Midbrain (tissue), 1 donor: ENCODE results near the gene GUCY2C.

Source experiments
- DNase-seq: peaks from one replicate; lab custom pipeline; 2025; lab: John Stamatoyannopoulos, UW

The GUCY2C gene

DNA sequence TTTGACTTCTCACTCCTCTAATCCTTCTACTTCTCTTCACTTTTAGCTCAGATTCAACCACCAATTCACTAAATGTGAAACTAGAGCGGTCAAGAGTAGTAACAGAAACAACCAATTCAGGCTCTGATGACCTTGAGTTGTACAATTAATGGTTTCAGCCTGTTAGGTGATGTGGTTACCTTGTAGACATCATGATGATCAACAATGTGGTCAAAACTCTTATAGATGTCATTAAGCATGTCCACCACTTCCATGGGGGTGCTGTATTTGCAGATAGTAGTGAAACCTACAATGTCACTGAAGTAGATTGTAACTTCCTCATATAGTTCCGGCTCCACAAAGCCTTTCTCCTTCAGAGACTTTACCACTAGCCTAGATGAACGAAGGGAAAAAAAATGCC, 74.6 kb downstream of the GUCY2C start:
- no peak for DNase-seq

DNA sequence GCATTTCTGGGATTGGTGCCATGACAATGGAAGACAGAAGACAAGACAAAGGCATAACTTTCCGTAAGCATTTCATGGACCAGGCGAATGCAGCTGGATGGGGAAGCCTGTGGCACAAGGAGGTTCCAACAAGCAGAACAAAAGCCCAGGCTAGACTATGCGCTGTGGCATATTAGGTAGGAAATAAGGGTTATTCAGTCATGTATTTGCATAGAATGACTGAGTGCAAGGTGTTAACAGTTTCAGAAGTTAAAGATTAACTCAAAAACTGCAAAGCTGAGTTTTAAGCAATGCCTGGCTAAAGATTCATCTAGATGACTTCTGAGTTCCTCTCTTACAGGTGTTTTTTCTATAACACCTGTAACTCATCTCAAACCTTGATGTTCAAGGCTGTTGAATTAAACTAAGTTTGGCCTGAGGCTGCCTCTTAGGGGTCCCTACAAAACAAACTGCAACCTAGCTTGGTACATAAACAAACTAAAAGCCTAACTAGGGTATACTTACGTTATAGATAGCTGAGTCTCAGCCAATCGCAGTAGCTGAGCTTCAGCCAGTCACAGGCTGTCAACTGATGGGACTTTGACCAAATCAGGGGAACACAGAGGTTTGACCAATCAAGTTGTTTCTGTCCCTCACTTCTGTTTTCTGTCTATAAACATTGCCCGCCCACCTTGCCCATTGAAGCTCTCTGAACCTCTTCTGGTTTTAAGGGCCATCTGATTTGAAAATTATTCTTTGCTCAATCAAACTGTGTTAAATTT, 76.5 kb downstream of the GUCY2C start:
- no peak for DNase-seq

DNA sequence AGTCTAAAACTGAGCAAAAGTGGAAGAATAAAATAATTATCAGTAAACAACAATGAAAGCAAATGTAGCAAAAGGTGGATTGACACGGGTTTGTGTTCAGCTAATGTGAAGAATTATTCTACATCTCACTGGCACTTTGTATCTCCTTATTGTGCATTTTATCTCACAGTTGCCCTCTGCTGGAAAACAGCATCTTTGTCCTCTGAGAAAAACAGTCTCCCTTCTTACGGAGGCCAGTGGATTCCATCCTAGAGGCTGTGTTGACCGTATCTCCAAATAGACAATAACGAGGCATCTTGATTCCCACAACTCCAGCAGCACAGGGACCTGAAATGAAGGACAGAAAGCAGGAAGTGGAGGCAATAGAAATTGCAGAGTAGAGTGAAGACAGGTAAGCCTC, 77.4 kb downstream of the GUCY2C start:
- DNase-seq, result no peak

DNA sequence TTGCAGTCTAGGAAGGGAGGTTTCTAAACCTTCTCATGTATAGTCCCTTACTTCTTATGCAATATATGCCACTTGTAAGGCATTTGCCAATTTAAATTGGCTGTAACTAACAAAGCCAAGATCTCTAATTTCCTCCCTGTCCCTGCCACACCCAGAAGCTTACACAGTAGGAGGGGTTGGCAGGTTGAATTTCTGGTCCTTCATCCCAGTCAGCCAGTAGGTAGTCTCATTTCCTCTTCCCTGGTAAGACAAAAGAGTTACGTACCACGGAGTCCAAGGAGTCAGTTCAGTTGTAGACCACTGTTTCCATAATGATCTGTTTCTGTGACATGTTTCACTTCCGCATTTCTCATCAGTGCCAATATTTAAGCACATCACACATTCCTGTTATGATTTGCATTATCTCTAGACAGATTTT, 81.7 kb downstream of the GUCY2C start:
- DNase-seq, result no peak

DNA sequence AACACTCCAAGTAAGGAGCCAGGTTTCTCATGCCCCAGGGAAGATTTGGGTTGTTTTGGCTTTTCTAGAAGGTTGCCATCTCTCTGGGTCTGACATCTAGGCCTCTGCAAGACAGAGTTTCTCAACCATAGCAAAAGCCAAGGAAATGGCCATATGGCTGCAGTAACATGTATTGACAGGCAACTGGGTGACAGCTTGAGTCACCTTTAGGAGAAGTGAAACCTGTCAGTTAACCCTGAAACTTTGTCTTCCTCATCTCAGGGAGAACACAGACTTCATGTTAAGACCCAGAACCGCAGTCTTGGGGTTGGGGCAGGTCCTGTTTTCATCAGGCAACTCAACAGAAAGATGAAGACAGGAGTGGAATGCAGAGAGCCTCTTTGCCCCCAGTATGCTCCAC, 82.7 kb downstream of the GUCY2C start:
- DNase-seq, result no peak

DNA sequence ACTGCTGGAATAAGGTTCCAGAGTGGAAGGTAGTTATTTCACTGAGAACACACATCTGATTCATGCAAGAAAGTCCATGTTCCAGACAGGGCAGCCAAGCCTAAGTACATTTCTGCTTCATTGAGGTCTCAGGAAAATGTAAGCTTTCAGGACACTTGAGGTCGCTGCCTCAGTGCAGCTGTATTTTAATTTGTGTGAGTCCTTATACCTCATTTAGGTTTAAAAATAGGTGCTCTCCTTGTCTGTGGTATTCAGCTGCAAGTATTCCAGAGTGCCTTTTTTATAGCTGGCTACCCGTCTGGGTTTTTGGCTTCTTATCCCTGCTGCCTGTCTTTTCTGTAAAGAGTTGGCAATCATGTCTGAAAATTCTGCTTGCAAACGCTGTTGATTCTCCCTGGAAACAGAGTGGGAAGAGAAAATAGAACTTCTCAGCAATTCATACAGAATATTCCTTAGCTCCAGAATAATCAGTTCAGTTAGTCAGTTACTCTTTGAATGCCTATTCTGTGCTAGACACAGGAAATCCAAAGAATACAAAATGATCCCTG, 83.4 kb downstream of the GUCY2C start:
- DNase-seq, result no peak

DNA sequence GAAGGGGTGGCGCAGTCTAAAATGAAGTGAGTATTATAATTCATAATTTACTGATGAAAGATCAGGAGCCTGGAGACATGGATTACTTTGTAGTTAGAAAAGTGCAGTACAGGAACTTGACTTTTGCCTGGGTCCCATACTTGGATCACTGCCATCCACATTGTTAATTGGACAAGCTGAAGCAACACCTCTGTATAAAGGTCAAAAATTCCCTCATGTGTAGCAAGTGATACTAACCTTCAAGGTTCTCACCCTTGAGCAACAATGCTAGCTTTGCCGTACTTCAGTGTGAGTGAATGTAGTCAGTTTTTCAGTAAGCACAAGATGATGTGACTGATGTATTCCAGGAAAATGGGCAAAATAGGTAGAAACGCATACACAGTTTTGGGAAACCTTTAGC, 84.1 kb downstream of the GUCY2C start:
- no peak for DNase-seq

DNA sequence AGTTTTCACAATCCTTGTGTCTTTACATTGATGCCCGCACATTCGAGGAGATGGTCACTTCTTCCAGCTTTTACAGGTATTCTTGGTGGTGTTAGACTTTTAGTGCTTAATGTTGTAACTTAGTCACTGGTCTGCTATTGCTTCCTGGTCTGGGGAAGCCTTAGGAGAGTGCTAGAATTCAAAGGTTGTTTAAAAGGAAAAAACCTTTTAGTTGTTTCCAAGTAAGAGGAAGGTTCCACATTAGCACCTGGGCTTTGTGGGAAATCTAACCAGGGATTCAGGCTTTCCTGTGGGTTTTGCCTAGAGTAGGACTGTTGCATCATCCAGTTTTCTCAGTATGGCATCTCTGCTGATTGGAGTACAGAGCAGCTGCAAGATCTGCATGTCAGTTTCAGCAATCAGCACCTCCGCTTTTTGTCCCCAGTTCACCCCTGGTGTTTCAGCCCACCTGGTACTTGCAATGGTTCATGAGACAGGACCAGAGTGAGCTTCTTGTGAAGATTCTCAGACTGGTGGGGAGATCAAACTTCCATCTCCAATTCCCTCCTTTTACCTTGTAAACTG, 84.7 kb downstream of the GUCY2C start:
- DNase-seq, result no peak

DNA sequence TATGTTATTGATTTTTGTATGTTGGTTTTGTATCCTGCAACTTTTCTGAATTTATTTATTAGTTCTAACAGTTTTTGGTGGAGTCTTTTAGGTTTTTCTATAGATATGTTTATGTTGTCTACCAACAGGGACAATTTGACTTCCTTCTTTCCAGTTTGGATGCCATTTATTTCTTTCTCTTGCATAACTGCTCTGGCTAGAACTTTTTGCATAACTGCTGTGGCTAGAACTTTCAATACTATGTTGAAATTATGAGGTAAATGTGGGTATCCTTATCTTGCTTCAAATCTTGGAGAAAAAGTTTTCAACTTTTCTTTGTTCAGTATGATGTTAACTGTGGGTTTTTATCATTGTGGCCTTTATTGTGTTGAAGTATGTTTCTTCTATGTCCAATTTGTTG, 88.8 kb downstream of the GUCY2C start:
- no peak for DNase-seq

DNA sequence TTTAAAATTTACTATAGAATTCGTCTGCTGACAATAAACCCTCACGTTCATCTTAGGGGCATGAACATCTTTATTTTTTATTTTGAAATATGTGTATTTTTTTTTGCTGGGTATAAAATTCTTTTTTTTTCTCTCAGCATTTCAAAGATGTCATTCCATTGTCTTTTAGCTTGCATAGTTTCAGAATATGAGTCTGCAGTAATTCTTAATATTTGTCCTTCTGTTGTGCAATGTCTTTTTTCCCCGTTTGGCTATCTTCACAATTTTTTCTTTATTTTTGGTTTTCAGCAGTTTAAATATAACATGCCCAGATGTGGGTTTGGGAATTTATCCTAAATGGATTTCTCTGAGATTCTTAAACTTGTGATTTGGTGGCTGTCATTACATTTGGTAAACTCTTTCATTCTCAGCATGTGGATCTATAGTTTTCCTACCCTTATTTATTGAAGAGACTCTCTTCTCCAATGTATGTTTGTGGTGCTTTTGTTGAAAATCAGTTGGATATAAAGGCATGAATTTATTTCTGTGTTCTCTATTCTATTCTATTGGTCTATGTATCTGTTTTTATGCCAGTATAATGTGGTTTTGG, 90.9 kb downstream of the GUCY2C start:
- no peak for DNase-seq

DNA sequence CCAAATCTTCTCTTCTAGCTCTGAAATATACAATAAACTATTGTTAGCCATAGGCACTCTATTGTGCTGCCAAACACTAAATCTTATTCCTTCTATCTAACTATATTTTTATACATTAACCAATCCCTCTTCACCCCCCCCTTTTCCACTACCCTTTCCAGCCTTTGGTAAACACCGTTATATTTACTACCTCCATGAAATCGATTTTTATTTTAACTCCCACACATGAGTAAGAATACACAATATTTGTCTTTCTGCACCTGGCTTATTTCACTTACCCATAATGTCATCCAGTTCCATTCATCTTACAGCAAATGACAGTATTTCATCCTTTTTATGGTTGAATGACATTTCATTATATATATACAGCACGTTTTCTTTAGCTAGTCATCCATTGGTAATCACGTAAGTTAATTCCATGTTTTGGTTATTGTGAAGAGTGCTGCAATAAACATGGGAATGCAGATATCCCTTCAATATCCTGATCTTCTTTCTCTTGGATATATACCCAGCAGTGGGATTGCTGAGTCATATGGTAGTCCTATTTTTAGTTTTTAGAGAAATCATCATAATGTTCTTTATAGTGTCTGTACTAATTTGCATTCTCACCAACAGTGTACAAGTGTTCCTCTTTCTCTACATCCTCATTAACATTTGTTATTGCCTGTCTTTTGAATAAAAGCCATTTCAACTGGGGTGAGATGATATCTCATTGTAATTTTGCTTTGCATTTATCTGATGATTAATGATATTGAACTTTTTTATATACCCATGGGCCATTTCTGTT, 94.5 kb downstream of the GUCY2C start:
- no peak for DNase-seq

DNA sequence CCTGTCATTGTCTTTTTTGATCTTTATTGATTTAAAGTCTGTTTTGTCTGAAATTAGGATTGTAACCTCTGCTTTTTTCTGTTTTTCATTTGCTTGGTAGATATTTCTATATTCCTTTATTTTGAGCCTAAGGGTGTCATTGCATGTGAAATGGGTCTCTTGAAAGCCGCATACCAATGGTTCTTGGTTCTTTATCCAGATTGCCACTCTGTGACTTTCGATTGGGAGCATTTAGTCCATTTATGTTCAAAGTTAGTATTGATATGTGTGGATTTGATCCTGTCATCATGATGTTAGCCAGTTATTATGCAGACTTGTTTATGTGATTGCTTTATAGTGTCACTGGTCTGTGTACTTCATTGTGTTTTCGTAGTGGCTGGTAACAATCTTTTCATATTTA, 98.9 kb downstream of the GUCY2C start:
- DNase-seq, result no peak

DNA sequence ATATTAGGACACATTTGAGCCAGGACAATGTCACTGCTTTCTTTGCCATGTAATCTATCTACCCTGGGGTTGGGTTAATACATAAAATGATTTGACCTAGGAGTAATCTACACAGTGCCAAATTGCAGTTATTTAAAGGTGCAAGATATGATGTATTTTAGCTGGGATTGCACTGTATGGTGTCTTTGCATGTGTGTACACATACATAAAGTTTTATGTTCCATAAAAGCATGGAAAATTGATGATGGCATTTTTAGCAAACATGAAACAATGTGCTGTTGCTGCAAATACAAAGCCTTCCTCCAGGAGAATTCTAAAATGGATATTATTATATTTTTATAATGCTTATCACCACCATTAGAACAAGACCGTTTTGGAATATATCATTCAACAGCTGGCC, 104.7 kb downstream of the GUCY2C start:
- DNase-seq, result no peak

DNA sequence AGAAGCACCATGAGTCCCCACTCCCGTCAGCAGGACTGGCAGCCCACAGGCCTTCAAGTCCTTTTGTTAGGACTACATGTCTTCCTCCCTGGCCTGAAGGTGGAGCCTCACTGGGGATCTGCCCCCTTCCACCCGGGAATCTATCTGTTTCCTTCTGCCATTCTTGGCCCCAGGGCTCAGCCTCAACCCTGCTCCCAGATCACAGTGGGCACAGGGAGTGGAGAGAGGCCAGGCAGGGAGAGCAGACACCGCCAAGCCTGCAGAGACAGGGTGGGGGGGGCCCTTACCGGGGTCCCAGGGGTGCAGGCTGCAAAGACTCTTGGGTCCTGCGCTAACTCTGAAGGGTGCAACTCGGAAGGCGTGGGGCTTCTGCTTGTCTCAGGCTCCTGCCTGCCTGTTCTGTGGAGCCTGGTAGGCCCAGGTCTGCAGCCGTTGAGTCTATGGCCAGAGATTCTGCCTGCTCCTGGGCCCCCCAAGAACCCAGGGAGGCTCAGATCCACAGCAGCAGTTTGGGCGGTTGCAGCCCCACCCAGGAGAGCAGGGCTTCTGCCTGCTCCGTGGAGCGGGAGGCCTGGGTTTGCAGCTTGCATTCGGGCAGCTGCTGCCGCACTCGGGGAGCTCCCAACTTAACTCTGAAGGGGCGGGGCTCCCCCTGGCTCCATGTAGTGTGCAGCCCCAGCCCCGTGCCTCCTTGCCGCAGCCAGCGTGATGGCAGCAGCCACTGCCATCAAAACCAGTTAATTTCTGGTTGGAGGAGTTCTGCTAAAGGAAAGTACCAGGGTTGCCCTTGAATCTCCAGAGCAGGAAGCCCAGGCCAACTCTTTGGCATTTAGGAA, 107.0 kb downstream of the GUCY2C start:
- no peak for DNase-seq

DNA sequence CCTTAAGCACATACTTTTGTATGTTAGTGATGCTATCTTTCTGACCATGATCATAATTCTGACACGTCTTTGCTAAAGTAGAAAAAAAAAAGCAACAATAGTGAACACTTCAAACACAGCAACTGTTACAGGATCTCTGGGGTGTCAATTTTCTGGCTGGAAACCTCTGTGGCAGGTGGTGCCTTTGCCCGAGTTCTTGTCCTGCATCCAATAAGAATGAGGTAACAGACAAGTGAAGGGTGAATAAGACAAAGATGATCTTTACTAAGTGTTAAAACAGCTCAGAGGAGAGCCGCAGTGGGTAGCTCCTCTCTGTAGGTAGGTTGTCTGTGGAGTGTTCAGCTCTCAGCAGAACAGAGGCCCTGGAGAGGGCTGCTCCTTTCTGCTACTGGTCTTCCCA, 107.8 kb downstream of the GUCY2C start:
- DNase-seq, result no peak

DNA sequence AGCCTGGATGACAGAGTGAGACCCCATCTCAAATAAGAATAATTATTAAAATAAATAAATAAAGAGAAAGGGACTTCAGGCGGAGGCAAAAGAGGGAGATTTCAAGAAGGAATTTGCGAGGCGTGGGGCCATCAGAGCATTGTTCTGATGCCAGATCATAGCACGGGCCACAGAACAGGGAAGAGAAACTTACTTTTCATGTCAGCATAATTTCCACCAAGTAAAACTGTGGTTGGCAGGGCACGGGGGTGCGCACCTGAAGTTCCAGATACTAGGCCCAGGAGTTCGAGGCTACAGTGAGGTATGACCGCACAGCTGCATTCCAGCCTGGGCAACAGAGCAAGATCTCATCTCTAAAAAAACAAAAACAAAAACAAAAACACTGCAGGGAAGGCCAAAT, 117.8 kb downstream of the GUCY2C start:
- DNase-seq, result no peak

DNA sequence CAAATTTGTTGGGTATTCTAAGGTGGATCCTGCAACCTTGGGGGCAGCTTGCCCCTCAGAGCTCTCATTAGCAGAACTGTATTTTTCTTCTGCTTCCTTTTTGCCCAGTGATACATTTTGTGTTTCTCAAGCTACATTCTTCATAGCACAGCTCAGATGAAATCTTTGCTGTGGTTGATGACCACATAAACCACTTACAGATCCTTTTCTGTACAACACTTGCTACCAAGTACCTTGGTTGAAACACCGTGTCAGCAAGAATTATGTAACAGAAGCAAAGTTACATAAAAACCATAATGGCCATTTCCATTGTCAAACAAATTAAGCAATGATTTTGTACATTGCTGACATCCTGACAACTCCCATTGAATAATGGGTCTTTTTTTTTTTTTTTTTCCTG, 119.1 kb downstream of the GUCY2C start:
- DNase-seq, result no peak

DNA sequence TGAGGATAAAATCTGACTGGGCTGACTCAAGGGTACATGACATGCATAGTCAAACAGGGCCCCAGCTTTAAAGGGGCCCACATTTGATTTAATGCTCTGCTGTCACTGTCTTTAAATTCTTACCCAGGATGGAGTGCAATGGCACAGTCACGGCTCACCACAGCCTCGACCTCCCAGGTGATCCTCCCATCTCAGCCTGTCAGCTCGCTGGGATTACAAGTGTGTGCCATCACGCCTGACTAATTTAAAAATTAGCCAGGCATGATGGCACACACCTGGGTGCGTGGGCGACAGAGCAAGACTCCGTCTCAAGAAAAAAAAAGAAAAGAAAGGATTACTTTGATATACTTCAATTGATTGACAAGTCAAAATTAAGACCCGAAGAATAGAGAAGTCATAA, 119.5 kb downstream of the GUCY2C start:
- DNase-seq, result no peak

DNA sequence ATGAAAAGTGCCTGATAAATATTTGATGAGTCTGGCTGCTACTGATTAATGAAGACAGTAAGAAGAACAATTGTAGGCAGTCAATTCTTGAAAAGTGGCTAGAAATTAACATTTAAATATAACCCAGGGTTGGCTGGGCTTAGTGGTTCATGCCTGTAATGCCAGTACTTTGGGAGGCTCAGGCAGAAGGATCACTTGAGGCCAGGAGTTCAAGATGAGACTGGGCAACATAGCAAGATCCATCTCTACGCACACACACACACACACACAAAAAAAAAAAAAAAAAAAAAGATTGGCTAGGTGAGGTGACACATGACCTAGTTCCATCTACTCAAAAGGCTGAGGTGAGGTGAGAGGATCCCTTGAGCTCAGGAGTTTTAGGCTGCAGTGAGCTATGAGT, 120.8 kb downstream of the GUCY2C start:
- DNase-seq, result no peak

DNA sequence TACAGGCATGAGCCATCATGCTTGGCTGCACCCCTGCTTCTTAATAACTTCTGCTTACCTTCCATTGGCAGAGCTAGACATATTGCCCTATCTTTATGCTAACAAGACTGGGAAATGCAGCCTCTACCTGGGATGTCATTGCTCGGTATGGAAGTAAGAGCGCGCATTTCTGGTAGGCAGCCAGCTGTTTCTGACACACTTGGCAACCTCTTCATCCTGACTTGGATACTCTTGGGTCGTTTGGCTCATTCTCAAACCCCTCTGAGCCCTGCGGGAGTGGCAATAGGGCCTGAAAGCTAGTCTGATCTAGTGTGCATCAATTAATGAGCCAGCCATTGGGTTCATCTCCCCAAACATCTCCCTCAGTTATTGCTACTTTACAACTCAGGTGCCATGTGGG, 123.3 kb downstream of the GUCY2C start:
- no peak for DNase-seq

DNA sequence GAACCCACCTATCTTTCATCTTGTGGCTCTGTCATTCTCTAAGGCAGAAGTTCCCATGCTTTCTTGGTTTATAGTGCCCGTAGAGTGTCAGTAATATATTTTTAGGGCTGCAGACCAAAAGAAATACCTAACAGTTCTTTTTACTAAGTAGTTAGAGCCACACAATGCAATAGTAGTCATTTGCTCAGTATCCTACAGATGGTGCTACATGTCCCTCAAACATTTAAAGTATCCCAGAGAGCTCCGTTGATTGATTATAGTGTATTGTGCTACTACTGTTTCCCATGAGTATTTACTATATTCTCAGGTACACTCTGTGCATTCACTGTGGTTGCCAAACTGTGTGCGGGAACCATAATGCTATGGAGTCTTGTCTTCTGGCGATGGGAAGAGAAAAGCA, 124.0 kb downstream of the GUCY2C start:
- no peak for DNase-seq

DNA sequence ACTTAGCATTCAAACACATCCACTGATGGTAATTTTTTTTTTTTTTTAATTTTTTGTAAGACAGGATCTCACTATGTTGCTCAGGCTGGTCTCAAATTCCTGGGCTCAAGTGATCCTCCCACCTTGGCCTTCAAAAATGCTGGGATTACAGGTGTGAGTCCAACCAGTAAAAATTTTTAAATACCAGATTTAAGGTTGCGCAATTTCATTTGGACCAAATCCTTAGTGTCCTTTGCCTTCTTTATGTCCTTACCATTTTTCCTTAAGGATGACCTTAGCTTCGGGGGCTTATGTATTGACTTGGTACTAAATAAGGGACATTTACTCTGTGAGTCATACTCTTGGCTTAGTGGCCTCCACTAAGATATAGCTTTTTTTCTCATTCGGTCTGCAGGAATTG, 124.6 kb downstream of the GUCY2C start:
- DNase-seq, result no peak
